ENCODE measurements around the gene USP8. TPM values are rescaled to one million over a fixed set of nuclear protein-coding genes. Genes with fewer than 3 reads are reported as not detected.

Gene USP8
- total RNA-seq, 4 donors from 2014 or later: 34.8 to 67.0 (median 44.7) TPM

DNA sequence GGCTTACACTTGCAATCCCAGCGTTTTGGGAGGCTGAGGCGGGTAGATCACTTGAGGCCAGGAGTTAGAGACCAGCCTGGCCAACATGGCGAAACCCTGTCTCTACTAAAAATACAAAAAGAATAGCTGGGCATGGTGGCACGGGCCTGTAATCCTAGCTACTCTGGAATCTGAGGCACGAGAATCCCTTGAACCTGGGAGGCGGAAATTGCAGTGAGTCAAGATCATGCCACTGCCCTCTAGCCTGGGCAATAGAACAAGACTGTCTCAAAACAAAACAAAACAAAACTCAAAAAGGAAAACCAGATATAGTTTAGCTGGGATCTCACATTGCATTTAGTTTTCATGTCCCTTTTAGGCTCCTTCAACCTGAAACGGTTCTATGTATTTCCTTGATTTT lies 125.1 kb downstream of the USP8 start:
- TF ChIP-seq POLR2A (IDR thresholded peaks at IDR 0.05): no peak
- TF ChIP-seq, protein P1, sequence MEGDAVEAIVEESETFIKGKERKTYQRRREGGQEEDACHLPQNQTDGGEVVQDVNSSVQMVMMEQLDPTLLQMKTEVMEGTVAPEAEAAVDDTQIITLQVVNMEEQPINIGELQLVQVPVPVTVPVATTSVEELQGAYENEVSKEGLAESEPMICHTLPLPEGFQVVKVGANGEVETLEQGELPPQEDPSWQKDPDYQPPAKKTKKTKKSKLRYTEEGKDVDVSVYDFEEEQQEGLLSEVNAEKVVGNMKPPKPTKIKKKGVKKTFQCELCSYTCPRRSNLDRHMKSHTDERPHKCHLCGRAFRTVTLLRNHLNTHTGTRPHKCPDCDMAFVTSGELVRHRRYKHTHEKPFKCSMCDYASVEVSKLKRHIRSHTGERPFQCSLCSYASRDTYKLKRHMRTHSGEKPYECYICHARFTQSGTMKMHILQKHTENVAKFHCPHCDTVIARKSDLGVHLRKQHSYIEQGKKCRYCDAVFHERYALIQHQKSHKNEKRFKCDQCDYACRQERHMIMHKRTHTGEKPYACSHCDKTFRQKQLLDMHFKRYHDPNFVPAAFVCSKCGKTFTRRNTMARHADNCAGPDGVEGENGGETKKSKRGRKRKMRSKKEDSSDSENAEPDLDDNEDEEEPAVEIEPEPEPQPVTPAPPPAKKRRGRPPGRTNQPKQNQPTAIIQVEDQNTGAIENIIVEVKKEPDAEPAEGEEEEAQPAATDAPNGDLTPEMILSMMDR (IDR thresholded peaks at IDR 0.05): no peak
- no peak overlapping the region for H3K4me3 ChIP-seq (ENCODE audit: low read depth, poor library complexity, severe bottlenecking)
- intact Hi-C loops (cut with DNase I; ENCODE audit: low total_unique reads): no loop called here
- 88% methylated on average over 7 of the region's 7 CpGs for WGBS, 2 donors
- no peak for DNase-seq (ENCODE audit: low spot score in 2 of 2)

DNA sequence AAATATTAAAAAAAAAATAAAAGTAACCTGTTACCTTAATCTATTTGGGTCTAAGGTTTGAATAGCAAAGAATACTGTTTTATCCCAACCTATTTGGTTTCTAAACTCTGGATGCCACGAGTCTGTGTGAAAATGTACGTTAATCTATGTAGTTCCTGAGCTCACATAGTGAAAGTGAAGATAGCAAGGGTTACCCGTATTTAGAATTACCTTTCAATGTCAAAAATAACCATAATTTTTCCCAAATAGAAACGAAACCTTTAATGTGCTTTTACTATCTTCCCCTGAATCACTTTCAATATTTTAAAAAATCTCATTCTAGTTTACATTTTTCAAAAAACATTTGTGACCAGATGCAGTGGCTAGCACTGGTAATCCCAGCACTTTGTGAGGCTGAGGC lies 128.0 kb downstream of the USP8 start:
- DNase-seq (ENCODE audit: low spot score in 2 of 2): no peak
- WGBS, 2 donors: 83 to 91% methylated on average over 4 of the region's 4 CpGs
- no peak for TF ChIP-seq POLR2A (IDR thresholded peaks at IDR 0.05)
- TF ChIP-seq, protein P1 (IDR thresholded peaks at IDR 0.05): no peak
- no peak overlapping the region for H3K4me3 ChIP-seq (ENCODE audit: low read depth, poor library complexity, severe bottlenecking)
- intact Hi-C loops (cut with DNase I; ENCODE audit: low total_unique reads): no loop called here

DNA sequence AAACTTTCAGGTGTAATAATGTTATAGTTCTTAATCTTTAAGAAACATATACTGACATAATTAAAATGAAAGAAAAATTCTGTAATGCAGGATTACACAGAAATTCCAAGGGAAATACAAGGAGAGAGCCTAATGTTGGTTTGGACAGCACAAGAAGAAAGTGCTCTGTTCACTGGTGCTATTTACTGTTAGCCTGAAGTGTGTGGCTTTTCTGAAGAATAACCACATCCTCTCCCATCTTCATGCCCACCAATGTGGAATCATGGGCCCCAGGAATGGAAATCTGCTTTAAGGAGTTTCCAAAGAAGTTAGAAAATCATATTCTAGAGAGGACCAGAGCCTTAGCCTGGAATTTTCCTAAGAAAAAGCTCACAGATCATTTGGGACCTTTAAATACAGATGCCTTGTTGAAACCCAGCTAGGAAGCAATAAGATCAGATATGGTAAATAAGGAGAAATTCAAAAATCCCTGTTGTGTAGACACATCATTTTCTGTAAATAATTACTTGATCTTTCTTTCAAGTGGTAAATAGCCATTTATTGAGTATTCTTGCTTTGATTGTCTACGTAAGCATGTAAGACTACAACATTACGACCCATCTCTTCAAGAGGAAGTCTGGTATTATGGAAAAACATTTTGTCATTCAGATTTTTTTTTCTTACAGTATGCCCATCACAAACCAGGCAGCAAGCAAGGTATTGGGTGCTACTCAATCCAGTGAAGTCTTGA lies 132.6 kb downstream of the USP8 start:
- H3K4me3 ChIP-seq (ENCODE audit: low read depth, poor library complexity, severe bottlenecking): no peak overlapping the region
- no peak for TF ChIP-seq POLR2A (IDR thresholded peaks at IDR 0.05)
- TF ChIP-seq, protein P1 (IDR thresholded peaks at IDR 0.05): no peak
- DNase-seq (ENCODE audit: low spot score in 2 of 2): no peak
- WGBS, 2 donors: 96 to 99% methylated on average over 2 of the region's 2 CpGs
- intact Hi-C loops (cut with DNase I; ENCODE audit: low total_unique reads): no loop called here

DNA sequence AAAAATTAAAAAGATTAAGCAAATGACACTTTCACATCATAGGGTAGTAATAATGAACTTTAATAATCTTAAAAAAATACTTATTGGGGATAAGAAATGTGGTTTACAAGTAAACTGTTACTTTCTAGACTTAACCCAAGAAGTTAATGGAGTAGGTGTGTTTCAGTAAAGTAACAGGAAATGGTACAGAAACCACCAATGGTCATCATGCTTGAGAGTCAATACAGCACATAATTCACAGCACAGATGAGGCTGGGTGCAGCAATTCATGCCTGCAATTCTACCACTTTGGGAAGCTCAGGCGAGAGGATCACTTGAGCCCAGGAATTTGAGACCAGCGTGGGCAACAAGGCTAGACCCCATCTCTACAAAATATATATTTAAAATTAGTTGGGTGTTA lies 133.8 kb downstream of the USP8 start:
- no peak for DNase-seq (ENCODE audit: low spot score in 2 of 2)
- intact Hi-C loops (cut with DNase I; ENCODE audit: low total_unique reads): no loop called here
- WGBS, 2 donors: 98 to 100% methylated on average over 2 of the region's 2 CpGs
- TF ChIP-seq POLR2A (IDR thresholded peaks at IDR 0.05): no peak
- TF ChIP-seq, protein P1 (IDR thresholded peaks at IDR 0.05): no peak
- no peak overlapping the region for H3K4me3 ChIP-seq (ENCODE audit: low read depth, poor library complexity, severe bottlenecking)

DNA sequence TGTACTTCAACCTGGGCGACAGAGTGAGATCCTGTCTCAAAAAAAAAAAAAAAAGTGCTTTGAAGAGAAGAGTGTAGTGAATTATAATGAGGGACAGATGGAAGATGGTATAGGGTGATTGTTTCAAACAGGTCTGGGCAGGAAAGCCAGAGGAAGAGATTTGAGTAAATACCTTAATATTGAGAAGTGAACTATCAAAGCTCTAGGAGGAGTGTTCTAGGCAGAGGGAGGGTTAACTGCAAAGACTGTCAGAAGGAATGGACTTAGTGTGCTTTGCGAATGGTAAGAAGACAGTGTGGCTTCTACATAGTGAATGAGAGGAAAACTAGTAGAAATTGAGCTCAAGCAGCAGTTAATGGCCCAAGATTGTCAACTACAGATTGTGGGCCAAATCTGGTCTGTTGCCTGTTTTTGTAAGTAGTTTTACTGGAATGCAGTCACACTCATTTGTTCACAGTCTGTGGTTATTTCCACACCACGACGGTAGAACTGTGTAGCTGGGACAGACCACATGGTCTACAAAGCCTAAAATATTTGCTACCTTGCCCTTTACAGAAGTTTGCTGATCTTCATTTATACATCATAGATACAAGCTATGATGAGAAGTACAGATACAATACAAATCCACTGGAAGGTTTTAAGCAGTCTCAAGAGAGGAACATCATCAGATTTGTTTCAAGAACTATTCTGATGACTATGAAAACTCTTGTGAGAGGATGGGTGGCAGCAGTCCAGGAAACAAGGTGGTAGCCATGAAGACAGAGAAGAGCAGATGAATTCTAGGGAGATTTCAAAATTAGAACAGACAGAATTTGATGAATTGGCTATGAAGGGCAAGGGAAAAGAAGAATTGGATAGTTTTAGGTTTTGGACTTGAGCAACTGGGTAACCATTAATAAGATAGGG lies 138.8 kb downstream of the USP8 start:
- no peak overlapping the region for H3K4me3 ChIP-seq (ENCODE audit: low read depth, poor library complexity, severe bottlenecking)
- DNase-seq (ENCODE audit: low spot score in 2 of 2): no peak
- intact Hi-C loops (cut with DNase I; ENCODE audit: low total_unique reads): no loop called here
- TF ChIP-seq, protein P1 (IDR thresholded peaks at IDR 0.05): no peak
- TF ChIP-seq POLR2A (IDR thresholded peaks at IDR 0.05): no peak
- 54 to 55% methylated on average over 4 of the region's 4 CpGs for WGBS, 2 donors

All from lower leg skin (tissue), 4 donors.